Smooth muscle cell (in vitro differentiated cells): ENCODE data around the gene RIN3. TPM values are rescaled to one million over a fixed set of nuclear protein-coding genes. Genes with fewer than 3 reads are reported as not detected.
"Not testable (repeated sequence)": the region's sequence is repeated elsewhere in the genome, so short reads cannot be mapped to it uniquely, and the experiment has no call there.

ENCODE experiments used
- DNase-seq: peaks from one replicate; lab custom pipeline; 2025; ENCODE audit not compliant: unreplicated experiment; lab: John Stamatoyannopoulos, UW
- H2AFZ ChIP-seq: fragments of 200-600 bp; sonication (generic); 2 replicates; pipeline ENCODE4 v1.6.0; 2016; ENCODE audit warnings: antibody characterized with exemption, low read depth, mild to moderate bottlenecking
- H3F3A ChIP-seq: fragments of 200-600 bp; sonication (generic); 2 replicates; pipeline ENCODE4 v1.6.0; 2017; ENCODE audit warnings: antibody characterized with exemption, low read depth
- H3K27ac ChIP-seq: fragments of 200-600 bp; sonication (generic); 2 replicates; pipeline ENCODE4 v1.5.1; 2016; ENCODE audit warnings: low read depth, mild to moderate bottlenecking
- H3K27me3 ChIP-seq: fragments of 200-600 bp; sonication (generic); 2 replicates; pipeline ENCODE4 v1.6.1; 2016; ENCODE audit warnings: low read depth, mild to moderate bottlenecking
- H3K36me3 ChIP-seq: fragments of 200-600 bp; sonication (generic); 2 replicates; pipeline ENCODE4 v1.5.1; 2016; ENCODE audit warnings: low read depth
- H3K4me1 ChIP-seq: fragments of 200-600 bp; sonication (generic); 2 replicates; pipeline ENCODE4 v1.5.1; 2016; ENCODE audit warnings: low read depth
- H3K4me2 ChIP-seq: fragments of 200-600 bp; sonication (generic); 2 replicates; pipeline ENCODE4 v1.6.0; 2016; ENCODE audit warnings: mild to moderate bottlenecking
- H3K4me3 ChIP-seq: fragments of 200-600 bp; sonication (generic); 2 replicates; pipeline ENCODE4 v1.5.1; 2016; ENCODE audit warnings: mild to moderate bottlenecking
- H3K79me2 ChIP-seq: fragments of 200-600 bp; sonication (generic); 2 replicates; pipeline ENCODE4 v1.6.0; 2016; ENCODE audit warnings: low read depth, mild to moderate bottlenecking
- H3K9ac ChIP-seq: fragments of 200-600 bp; sonication (generic); 2 replicates; pipeline ENCODE4 v1.6.0; 2016; ENCODE audit warnings: low read depth
- H3K9me3 ChIP-seq: fragments of 200-600 bp; sonication (generic); replicated peaks from 2 replicates; pipeline ENCODE4 v1.5.1; 2016; ENCODE audit warnings: low read depth
- H4K20me1 ChIP-seq: fragments of 200-600 bp; sonication (generic); 2 replicates; pipeline ENCODE4 v1.6.0; 2016; ENCODE audit warnings: low read depth
- CTCF ChIP-seq: fragments of 200-600 bp; sonication (generic); IDR thresholded peaks from 2 replicates; pipeline ENCODE4 v1.5.1; 2017; ENCODE audit warnings: borderline replicate concordance, mild to moderate bottlenecking, antibody characterized with exemption; ENCODE audit not compliant: insufficient read depth, poor library complexity, severe bottlenecking
- WGBS: methylation state at CpG from one replicate; pipeline ENCODE4 v1.1.7; 2016; ENCODE audit warnings: low lambda C conversion rate; 5-methylcytosine and 5-hydroxymethylcytosine counted together
- polyA plus RNA-seq: library from polyadenylated mRNA; unstranded; fragments of >200 nt; fragmentation: Nextera tagmentation; extraction: Ambion mirVana; gene quantifications from 2 replicates; pipeline ENCODE4 v1.2.1, GENCODE V29; 2016
- total RNA-seq: library from RNA; depleted of rRNA; stranded (reverse); fragments of >200 nt; gene quantifications from 2 replicates; pipeline ENCODE4 v1.2.3, GENCODE V29; 2014

RIN3 gene
- total and polyA plus RNA-seq, 2 experiments from 2014 or later = 2.7 to 3.8 TPM

- Histone ChIP-seq H3K4me3 (no peak overlapping the region), H3K9me3 (no peaks in the 10 kb centered on the region), H3K27me3 (no peaks in the 10 kb centered on the region), H3K36me3 (no peaks in the 10 kb centered on the region), H3K4me1 (no peaks in the 10 kb centered on the region), H2AFZ (no peak overlapping the region), H3F3A (no peaks in the 10 kb centered on the region), H4K20me1 (no peaks in the 10 kb centered on the region), H3K9ac (no peak overlapping the region), H3K79me2 (no peaks in the 10 kb centered on the region), H3K27ac (no peak overlapping the region), H3K4me2 (no peak overlapping the region)
- no peak for DNase-seq
- WGBS = 83% methylated on average over 4 of the region's 4 CpGs
- no peak for TF ChIP-seq CTCF
Measured at GRCh38 chr14:92679246-92679645, 165.7 kb downstream of the RIN3 start.

- not testable (repeated sequence) for H3K4me1 ChIP-seq, H3F3A ChIP-seq, H3K27ac ChIP-seq, H3K27me3 ChIP-seq, H3K79me2 ChIP-seq, H3K9me3 ChIP-seq, DNase-seq, H3K36me3 ChIP-seq, H4K20me1 ChIP-seq, H2AFZ ChIP-seq, H3K4me2 ChIP-seq, H3K4me3 ChIP-seq, H3K9ac ChIP-seq
- 85% methylated on average over 4 of the region's 4 CpGs for WGBS
Measured at GRCh38 chr14:92680330-92680729, 166.7 kb downstream of the RIN3 start.

GRCh38 chr14:92680781-92681650 lies 167.4 kb downstream of the RIN3 start:
- no peaks in the 10 kb centered on the region for H3K79me2 ChIP-seq
- H3K4me3 ChIP-seq = no peak overlapping the region
- no peaks in the 10 kb centered on the region for H3K27me3 ChIP-seq
- no peak overlapping the region for H3K4me2 ChIP-seq
- no peaks in the 10 kb centered on the region for H3K9me3 ChIP-seq
- no peaks in the 10 kb centered on the region for H3K36me3 ChIP-seq
- H2AFZ ChIP-seq = no peak overlapping the region
- WGBS = 28% methylated on average over 12 of the region's 13 CpGs
- H3K9ac ChIP-seq = no peak overlapping the region
- H3F3A ChIP-seq = no peaks in the 10 kb centered on the region
- H4K20me1 ChIP-seq = no peaks in the 10 kb centered on the region
- TF ChIP-seq CTCF = peak; percentile 92
- DNase-seq = peak; percentile 24
- no peak overlapping the region for H3K27ac ChIP-seq
- H3K4me1 ChIP-seq = no peaks in the 10 kb centered on the region

- Histone ChIP-seq H3K9me3 (no peaks in the 10 kb centered on the region), H3K9ac (no peak overlapping the region), H2AFZ (no peak overlapping the region), H3K27me3 (peaks cover 10% of the 10 kb centered on the region), H3K4me2 (no peak overlapping the region), H4K20me1 (no peaks in the 10 kb centered on the region), H3K4me3 (no peak overlapping the region), H3K27ac (no peak overlapping the region), H3F3A (no peaks in the 10 kb centered on the region), H3K36me3 (no peaks in the 10 kb centered on the region), H3K79me2 (no peaks in the 10 kb centered on the region), H3K4me1 (no peaks in the 10 kb centered on the region)
- no peak for DNase-seq
- WGBS = 94% methylated on average over 8 of the region's 8 CpGs
- no peak for TF ChIP-seq CTCF
Measured at GRCh38 chr14:92683041-92683440, 169.5 kb downstream of the RIN3 start.
